Hepatocyte (in vitro differentiated cells): ENCODE results near the gene VAV2. TPM values are rescaled to one million over a fixed set of nuclear protein-coding genes. Genes with fewer than 3 reads are reported as not detected.

Experiments used
- DNase-seq: peaks from one replicate; pipeline ENCODE4 v3.0.0-alpha.2; 2016; ENCODE audit warnings: low spot score
- H2AFZ ChIP-seq: fragments of 200-600 bp; sonication (generic); 2 replicates; pipeline ENCODE4 v1.6.0; 2016; ENCODE audit warnings: antibody characterized with exemption, mild to moderate bottlenecking
- H3K27ac ChIP-seq: fragments of 200-600 bp; sonication (generic); 2 replicates; pipeline ENCODE4 v1.5.1; 2016; ENCODE audit warnings: mild to moderate bottlenecking
- H3K27me3 ChIP-seq: fragments of 200-600 bp; sonication (generic); 2 replicates; pipeline ENCODE4 v1.6.1; 2016
- H3K36me3 ChIP-seq: fragments of 200-600 bp; sonication (generic); replicated peaks from 2 replicates; pipeline ENCODE4 v1.5.1; 2016; ENCODE audit warnings: low read depth; ENCODE audit not compliant: insufficient read depth
- H3K4me1 ChIP-seq: fragments of 200-600 bp; sonication (generic); 2 replicates; pipeline ENCODE4 v1.5.1; 2016; ENCODE audit warnings: mild to moderate bottlenecking, moderate library complexity; ENCODE audit not compliant: insufficient read depth
- H3K4me2 ChIP-seq: fragments of 200-600 bp; sonication (generic); 2 replicates; pipeline ENCODE4 v1.6.0; 2016
- H3K4me3 ChIP-seq: fragments of 200-600 bp; sonication (generic); 2 replicates; pipeline ENCODE4 v1.5.1; 2016; ENCODE audit warnings: mild to moderate bottlenecking
- H3K79me2 ChIP-seq: fragments of 200-600 bp; sonication (generic); 2 replicates; pipeline ENCODE4 v1.6.0; 2017; ENCODE audit warnings: mild to moderate bottlenecking
- H3K9me2 ChIP-seq: fragments of 200-600 bp; sonication (generic); replicated peaks from 2 replicates; pipeline ENCODE4 v1.6.0; 2017; ENCODE audit warnings: mild to moderate bottlenecking; ENCODE audit not compliant: insufficient read depth
- H3K9me3 ChIP-seq: fragments of 200-600 bp; sonication (generic); 2 replicates; pipeline ENCODE4 v1.5.1; 2016; ENCODE audit warnings: low read depth, mild to moderate bottlenecking
- H4K20me1 ChIP-seq: fragments of 200-600 bp; sonication (generic); 2 replicates; pipeline ENCODE4 v1.6.0; 2016; ENCODE audit warnings: mild to moderate bottlenecking; ENCODE audit not compliant: insufficient read depth, poor library complexity, severe bottlenecking
- CTCF ChIP-seq: fragments of 200-600 bp; sonication (generic); IDR thresholded peaks from 2 replicates; pipeline ENCODE4 v1.5.1; 2016; ENCODE audit warnings: antibody characterized with exemption, mild to moderate bottlenecking; ENCODE audit not compliant: poor library complexity
- EZH2 ChIP-seq: fragments of 200-600 bp; sonication (generic); IDR thresholded peaks from 2 replicates; pipeline ENCODE4 v1.6.1; 2016; ENCODE audit warnings: antibody characterized with exemption, mild to moderate bottlenecking, borderline replicate concordance
- EZH2phosphoT487 ChIP-seq: fragments of 200-600 bp; sonication (generic); IDR thresholded peaks from one replicate; pipeline ENCODE4 v1.6.1; 2018; ENCODE audit warnings: antibody characterized with exemption, mild to moderate bottlenecking, low read depth, moderate library complexity; ENCODE audit not compliant: unreplicated experiment, severe bottlenecking
- WGBS: methylation state at CpG from one replicate; pipeline ENCODE4 v1.1.6; 2016; ENCODE audit warnings: low lambda C conversion rate; ENCODE audit errors: missing lambda C conversion rate; 5-methylcytosine and 5-hydroxymethylcytosine counted together
- polyA plus RNA-seq: library from polyadenylated mRNA; unstranded; fragments of >200 nt; fragmentation: Nextera tagmentation; extraction: Ambion mirVana; gene quantifications from 2 replicates; pipeline ENCODE4 v1.2.1, GENCODE V29; 2016
- total RNA-seq: library from RNA; depleted of rRNA; stranded (reverse); fragments of >200 nt; gene quantifications from 2 replicates; pipeline ENCODE4 v1.2.3, GENCODE V29; 2014

The VAV2 gene
- total and polyA plus RNA-seq, 2 experiments from 2014 or later = 24.9 to 27.7 TPM

- TF ChIP-seq CTCF (no peak), EZH2 (no peak), EZH2phosphoT487 (no peak)
- Histone ChIP-seq H2AFZ (no peak overlapping the region), H3K9me2 (no peaks in the 10 kb centered on the region), H3K79me2 (no peaks in the 10 kb centered on the region), H3K27ac (no peak overlapping the region), H4K20me1 (no peaks in the 10 kb centered on the region), H3K27me3 (no peaks in the 10 kb centered on the region), H3K4me1 (no peaks in the 10 kb centered on the region), H3K4me2 (no peak overlapping the region), H3K36me3 (no peaks in the 10 kb centered on the region), H3K9me3 (no peaks in the 10 kb centered on the region), H3K4me3 (no peak overlapping the region)
- 89% methylated on average over 26 of the region's 26 CpGs for WGBS
- DNase-seq = no peak
These were observed 220.3 kb downstream of the VAV2 start for GRCh38 chr9:133771486-133772482.

GRCh38 chr9:133770076-133770777 is 221.9 kb downstream of the VAV2 start:
- Histone ChIP-seq H2AFZ (no peak overlapping the region), H3K4me1 (no peaks in the 10 kb centered on the region), H3K9me2 (no peaks in the 10 kb centered on the region), H3K79me2 (no peaks in the 10 kb centered on the region), H4K20me1 (no peaks in the 10 kb centered on the region), H3K9me3 (no peaks in the 10 kb centered on the region), H3K27ac (no peak overlapping the region), H3K36me3 (no peaks in the 10 kb centered on the region), H3K4me3 (no peak overlapping the region), H3K4me2 (no peak overlapping the region), H3K27me3 (no peaks in the 10 kb centered on the region)
- 97% methylated on average over 13 of the region's 16 CpGs for WGBS
- TF ChIP-seq EZH2phosphoT487 (no peak), CTCF (no peak), EZH2 (no peak)
- DNase-seq = no peak

- Histone ChIP-seq H3K4me3 (no peak overlapping the region), H3K9me2 (no peaks in the 10 kb centered on the region), H3K36me3 (no peaks in the 10 kb centered on the region), H3K9me3 (no peaks in the 10 kb centered on the region), H3K27me3 (no peaks in the 10 kb centered on the region), H3K79me2 (no peaks in the 10 kb centered on the region), H2AFZ (no peak overlapping the region), H3K4me2 (no peak overlapping the region), H3K4me1 (no peaks in the 10 kb centered on the region), H4K20me1 (no peaks in the 10 kb centered on the region), H3K27ac (no peak overlapping the region)
- TF ChIP-seq CTCF (no peak), EZH2phosphoT487 (no peak), EZH2 (no peak)
- 94% methylated on average over 16 of the region's 17 CpGs for WGBS
- no peak for DNase-seq
These were observed 222.5 kb downstream of the VAV2 start for GRCh38 chr9:133769511-133770075.
